Right renal pelvis (tissue), 4 donors: ENCODE measurements around the gene B3GALT5. TPM values are rescaled to one million over a fixed set of nuclear protein-coding genes. Genes with fewer than 3 reads are reported as not detected.

Experiments
- polyA plus RNA-seq, 4 donors: library from polyadenylated mRNA; unstranded; fragments of 120-200 nt; gene quantifications; one replicate each; pipeline ENCODE4 v1.2.1, GENCODE V29; 2013; ENCODE audit not compliant: insufficient read length in 4 of 4

B3GALT5 gene
- polyA plus RNA-seq, 4 donors: 1.4 to 1.9 (median 1.5) TPM

Other genes with a start within 250 kb of the B3GALT5 start
- 1 to 10 TPM; 3.8 to 7.8 (median 6.1) TPM for gene LCA5L, start 167.2 kb upstream of the B3GALT5 start, polyA plus RNA-seq
- gene SH3BGR, start 161.0 kb upstream of the B3GALT5 start, polyA plus RNA-seq: 1 to 10 TPM; 5.7 to 7.4 (median 7.0) TPM
- gene IGSF5, start 132.2 kb downstream of the B3GALT5 start, polyA plus RNA-seq: 1 to 10 TPM in 2 of 4 donors, under 1 TPM in 2; 0.80 to 1.5 (median 1.2) TPM